NCI-H446 (cell line): ENCODE measurements around the gene PRSS57.

ENCODE experiments used
- DNase-seq, 2 experiments: peaks; one replicate each; lab custom pipeline; 2025; lab: John Stamatoyannopoulos, UW

The PRSS57 gene

DNA sequence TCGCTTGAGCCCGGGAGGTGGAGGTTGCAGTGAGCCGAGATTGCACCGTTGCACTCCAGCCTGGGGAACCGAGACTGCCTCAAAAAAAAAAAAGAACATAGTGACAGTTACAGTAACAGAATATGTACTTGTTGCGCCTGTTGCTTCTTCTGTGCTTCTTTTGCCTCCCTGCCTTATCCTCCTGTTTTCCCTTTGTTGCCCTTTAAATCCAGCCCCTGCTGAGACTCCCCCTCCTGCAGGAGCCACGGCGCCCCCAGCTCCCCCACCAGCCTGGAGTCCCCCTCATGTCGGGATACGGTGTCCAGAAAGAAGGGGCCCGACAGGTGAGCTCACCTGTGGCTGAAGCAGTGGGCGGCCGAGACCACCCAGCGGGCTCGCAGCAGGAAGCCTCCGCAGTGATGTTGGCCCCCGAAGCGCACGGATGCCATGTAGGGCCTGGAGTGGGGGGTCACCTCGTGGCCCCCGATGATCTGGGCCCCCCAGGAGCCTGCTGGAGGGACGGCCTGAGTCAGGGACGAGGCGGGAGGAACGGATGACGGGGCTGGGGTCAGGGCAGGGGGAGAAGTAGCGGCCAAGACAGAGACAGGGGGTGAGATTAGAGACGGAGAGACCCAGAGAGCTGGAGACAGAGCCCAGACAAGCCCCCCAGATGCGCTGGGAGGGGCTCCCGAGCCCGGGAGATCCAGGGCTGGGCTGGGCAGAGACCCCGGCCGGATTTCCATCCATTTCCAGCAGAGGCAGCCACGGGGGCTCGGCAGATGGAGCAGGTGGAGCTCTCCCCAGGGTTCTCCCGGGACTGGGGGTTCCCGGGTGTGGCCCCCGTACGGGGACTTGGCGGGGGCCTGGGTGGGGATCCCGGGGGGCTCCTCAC, 536 bp downstream of the PRSS57 start:
- no peak for DNase-seq

DNA sequence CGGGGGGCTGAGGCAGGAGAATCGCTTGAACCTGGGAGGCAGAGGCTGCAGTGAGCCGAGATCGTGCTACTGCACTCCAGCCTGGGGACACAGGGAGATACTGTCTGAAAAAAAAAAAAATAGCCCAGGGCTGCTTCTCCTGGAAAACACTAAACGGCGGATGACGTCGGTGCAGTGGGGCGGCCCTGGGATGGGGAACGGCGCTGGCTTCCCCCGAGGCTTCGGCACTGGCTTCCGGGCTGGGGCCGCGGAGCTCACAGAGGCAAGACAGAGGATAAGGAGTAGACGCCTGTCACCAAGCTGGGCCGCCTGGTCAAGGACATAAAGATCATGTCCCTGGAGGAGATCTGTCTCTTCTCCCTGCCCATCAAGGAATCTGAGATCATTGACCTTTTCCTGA, 5.0 kb downstream of the PRSS57 start:
- DNase-seq, result no peak

DNA sequence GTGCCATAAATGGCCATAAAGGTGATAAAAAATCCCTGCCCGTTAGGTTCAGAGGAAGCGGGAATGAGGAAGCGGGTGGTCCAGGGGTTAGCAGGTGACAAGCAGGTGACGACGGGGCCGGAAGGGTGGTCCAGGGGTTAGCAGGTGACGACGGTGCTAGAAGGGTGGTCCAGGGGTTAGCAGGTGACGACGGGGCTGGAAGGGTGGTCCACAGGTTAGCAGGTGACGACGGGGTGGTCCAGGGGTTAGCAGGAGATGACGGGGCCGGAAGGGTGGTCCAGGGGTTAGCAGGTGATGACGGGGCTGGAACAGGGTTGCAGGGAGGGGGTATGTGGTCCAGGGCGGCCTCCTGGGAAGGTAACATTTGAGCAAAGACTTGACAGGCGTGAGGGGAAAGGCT, 6.3 kb downstream of the PRSS57 start:
- no peak for DNase-seq

DNA sequence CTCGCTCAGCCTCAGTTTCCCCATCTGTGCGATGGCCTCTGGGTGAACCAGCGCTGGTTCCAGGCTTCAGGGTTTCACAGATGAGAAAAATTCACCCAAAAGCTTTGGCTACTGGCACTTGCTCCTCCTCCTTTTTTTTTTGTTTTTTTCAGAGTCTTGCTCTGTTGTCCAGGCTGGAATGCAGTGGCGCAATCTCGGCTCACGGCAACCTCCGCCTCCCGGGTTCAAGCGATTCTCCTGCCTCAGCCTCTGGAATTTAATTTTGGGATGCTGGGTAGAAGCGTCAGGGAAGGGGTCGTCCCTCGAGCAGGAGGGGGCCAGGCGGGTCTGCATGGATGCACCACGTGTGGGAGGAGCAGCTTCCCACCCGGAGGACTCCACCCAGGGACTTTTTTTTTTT, 7.0 kb downstream of the PRSS57 start:
- no peak for DNase-seq

DNA sequence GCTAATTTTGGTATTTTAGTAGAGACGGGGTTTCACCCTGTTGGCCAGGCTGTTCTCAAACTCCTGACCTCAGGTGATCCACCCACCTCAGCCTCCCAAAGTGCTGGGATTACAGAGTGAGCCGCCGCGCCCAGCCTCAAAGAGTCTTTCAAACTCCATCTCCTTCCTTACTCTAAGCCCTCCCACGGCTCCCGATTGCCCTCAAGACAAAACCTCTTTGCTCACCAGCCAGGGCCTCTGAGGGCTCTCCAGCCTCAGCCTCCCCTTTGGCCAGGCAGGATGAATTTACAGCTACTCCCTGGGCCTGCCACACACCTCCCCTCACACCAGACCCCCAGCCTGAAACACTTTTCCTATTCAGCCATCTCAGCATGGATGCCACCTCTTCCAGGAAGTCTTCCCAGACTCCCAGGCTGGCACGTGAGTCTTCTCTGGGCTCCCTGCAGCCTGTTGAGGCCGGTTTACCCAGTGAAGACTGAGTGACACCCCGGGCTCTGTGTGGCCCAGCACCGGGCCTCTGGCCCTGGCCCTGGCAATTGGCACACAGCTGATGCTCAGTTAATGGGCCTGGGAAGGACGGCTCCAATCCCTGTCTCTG, 7.6 kb downstream of the PRSS57 start:
- no peak for DNase-seq

DNA sequence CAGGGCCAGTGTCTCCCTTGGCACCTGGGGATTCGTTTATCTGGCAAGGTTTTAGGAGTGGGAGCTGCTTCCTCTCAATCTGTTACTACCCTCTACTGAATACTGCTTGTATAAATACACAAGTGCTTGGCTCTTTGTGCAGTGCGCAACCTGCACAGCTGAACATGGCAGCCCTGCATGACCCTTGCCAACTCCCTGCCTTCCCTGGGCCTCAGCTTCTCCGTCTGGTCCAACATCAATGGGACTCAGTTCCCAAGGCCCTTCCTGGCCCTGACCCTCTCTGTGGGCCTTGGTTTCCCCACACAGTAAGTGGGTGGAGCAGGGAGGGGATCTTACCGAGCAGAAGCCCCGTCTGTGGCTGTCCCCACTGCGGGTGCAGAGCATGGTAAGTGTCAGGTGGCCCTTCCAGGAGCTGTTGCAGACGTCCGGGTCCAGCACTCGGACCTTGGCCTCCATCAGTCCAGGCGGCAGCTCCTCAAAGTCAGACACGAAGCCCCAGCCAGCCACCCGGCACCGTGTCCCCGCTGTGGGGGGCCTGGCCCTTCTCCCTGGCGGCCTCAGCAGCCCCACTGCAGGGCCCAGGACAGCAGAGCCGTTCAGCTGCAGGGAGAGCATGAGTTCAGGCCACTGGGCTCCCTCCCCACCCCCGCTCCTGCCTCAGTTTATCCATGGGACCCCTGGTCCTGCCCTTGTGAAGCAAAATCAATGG, 8.5 kb downstream of the PRSS57 start:
- no peak for DNase-seq

DNA sequence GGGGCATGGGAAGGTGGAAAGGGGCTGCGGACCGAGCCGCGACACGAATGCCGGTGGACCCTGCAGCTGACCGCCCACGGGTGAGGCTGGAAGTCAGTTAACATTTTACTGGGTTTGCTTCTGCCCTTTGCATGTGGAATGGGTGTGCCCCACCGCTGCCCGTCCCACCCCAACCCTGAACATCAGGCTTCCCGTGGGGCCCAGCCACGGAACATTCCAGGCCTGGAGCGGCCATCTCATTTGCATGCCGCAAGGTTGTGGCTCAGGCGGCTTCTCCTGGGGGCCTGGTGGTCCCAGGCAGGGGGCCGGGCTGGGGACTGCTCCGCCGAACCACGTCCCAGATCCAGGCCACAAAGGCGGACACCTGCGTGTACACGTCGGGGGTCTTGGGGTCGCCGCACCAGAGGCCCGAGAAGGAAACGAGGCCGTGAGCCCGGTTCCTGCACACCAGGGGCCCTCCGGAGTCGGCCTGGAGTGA, 9.8 kb downstream of the PRSS57 start:
- no peak for DNase-seq

DNA sequence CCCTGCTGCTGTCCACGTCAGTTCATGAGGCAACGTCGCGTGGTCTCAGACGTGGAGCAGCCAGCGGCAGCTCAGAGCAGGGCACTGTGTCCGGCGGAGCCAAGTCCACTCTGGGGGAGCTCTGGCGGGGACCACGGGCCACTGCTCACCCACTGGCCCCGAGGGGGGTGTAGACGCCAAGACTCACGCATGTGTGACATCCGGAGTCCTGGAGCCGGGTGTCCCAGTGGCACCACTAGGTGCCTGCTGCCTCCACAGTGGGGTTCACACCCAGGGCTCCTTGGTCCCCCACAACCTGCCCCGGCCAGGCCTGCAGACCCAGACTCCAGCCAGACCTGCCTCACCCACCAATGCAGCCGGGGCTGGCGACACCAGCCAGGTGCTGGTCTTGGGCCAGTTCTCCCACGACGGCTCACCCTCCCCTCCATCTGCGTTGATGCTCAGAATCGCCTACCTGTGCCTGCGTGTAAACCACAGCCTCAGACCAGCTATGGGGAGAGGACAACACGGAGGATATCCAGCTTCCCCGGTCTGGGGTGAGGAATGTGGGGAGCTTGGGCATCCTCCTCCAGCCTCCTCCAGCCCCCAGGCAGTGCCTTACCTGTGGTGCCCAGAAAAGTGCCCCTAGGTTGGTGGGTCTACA, 12.5 kb downstream of the PRSS57 start:
- no peak for DNase-seq

DNA sequence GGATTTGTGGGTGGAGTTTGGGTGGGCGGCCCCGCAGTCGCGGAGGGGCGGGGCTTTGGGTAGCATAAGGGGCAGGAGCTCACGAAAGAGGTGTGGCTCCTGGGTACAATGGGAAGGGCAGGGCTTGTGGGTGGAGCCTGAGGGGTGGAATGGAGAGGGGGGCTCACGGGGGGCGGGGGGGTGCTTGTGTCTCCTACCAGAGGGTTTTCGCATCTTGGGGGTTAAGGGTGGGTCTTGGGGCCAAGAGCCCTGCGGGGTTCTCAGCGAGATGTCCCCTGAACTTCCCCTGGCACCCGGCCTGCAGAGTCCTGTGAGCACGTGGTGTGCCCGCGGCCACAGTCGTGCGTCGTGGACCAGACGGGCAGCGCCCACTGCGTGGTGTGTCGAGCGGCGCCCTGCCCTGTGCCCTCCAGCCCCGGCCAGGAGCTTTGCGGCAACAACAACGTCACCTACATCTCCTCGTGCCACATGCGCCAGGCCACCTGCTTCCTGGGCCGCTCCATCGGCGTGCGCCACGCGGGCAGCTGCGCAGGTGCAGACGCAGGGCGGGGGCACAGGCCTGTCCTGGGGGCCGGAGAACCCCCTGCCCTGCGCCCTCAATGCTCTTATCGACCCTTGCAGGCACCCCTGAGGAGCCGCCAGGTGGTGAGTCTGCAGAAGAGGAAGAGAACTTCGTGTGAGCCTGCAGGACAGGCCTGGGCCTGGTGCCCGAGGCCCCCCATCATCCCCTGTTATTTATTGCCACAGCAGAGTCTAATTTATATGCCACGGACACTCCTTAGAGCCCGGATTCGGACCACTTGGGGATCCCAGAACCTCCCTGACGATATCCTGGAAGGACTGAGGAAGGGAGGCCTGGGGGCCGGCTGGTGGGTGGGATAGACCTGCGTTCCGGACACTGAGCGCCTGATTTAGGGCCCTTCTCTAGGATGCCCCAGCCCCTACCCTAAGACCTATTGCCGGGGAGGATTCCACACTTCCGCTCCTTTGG, 13.9 kb downstream of the PRSS57 start:
- DNase-seq, result no peak

DNA sequence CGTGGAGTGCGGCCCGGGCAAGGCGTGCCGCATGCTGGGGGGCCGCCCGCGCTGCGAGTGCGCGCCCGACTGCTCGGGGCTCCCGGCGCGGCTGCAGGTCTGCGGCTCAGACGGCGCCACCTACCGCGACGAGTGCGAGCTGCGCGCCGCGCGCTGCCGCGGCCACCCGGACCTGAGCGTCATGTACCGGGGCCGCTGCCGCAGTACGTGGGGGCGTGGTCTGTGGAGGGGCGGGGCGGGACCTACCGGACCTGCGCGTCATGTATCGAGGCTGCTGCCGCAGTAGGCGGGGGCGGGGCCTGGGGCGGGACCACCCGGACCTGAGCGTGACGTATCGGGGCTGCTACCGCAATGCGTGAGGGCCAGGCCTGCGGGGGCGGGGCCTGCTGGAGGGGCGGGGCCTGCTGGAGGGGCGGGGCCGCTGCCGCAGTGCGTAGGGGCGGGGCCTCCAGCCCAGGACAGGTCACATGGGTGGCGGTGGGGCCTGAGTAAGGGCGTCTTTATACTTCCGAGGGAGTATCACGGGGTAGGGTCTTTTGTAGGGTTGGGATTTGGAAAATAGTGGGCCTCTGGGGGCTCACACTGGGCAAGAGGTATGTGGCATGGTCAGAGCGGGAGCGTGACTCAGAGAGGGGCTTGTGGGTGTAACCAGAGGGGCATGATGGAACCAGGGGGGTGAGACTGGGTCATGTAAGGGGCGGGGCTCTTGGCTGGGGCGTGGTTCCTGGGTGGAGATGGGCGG, 14.8 kb downstream of the PRSS57 start:
- peak; percentile 95 to 99 for DNase-seq

DNA sequence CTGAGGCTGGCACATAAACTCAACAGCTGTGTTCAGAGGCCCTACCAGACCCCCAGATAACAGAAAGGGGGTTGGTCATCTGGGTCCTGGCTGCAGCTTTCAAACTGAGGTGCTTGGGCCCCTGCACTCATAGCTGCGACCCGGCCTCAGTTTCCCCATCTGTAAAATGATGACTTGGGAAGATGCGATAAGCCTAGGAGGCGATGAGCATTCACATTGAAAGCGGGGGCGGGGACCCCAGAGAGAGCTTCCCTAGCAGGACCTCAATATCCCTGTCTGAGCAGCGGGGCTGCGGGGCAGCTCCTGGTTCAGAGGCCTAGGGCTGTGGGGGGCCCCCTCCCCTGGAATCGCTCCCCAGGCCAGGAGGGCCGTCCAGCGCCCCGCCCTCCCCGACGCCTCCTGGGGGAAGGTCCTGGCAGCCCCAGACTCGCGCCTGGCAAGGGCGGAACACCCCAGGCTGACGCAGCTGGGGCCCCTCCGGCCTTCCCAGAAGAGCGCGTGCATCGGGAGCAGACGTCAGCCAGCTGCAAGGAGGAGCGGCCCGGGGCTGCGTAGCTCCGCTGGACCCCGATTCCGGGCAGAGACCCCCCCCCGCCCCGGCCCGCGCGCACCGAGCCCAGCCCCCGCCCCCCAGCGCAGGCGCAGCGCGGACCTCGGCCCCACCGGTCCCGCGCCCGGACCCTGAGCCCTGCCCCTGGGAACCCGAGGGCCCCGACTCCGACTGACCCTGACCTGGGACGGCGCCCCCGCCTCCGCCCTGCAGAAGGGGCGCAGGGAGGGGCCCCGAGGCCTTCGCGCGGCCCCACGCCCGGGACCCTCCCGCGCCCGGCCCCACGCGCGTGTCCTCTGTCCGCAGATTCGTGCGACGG, 15.6 kb downstream of the PRSS57 start:
- peak; percentile 34 to 71 for DNase-seq

DNA sequence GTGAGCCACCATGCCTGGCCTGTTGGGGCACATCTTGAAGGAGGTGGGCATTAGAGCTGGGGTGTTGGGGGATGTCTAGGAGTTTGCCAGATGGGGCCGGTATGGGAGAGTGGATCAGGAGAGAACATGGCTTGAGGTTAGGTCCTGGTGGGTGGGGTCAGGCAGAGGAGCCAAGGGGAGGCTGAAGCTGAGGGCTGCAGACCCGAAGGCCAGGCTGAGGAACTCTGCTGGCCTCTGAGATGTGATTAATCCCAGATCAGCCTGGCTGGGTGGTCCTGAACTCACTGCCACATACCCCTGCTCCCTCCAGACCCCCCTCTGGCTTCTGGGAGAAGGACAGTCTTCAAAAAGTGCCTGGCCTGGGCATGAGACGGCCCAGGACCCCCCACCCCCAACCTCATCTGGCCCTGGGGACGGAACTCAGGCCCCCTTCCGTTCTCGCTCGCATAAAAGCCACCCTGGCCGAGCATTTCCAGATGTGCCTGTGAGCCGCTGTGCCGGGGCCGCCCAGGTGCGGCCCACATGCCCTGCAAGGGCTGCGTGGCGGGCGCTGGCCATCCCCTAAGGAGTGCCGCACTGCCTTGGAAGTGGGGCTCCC, 16.4 kb downstream of the PRSS57 start:
- no peak for DNase-seq

DNA sequence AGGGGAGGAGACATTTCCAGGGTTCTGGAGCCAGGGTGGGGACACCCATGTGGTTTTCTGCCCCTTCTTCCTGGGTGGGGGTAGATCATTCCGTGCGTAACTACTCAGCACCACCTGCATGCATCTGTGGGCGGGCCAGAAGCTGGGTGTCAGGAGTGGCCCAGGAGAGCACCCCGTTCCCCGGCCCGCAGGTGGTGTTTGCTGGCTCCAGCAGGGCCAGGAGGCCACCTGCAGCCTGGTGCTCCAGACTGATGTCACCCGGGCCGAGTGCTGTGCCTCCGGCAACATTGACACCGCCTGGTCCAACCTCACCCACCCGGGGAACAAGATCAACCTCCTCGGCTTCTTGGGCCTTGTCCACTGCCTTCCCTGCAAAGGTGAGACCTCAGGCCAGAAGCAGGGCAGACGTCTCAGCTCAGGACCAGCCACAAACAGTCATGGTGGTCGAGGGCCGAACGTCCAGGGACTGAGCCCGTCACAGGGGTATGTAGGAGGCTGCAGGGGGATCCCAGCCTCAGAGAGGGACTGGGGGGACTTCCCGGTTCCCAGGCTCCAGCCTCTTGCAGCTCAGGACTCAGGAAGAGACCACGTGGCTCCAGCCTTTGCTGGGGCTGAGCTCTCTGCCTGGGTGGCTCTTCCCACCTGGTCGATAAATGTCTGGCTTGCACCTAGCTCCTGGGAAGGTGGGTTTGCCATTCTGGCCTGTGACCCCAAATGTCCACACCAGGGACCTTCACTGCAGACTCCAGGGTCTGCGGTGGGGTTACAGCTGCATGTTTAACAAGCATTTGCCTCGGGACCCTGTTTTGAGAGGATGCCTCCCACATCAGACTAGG, 17.4 kb downstream of the PRSS57 start:
- no peak for DNase-seq

DNA sequence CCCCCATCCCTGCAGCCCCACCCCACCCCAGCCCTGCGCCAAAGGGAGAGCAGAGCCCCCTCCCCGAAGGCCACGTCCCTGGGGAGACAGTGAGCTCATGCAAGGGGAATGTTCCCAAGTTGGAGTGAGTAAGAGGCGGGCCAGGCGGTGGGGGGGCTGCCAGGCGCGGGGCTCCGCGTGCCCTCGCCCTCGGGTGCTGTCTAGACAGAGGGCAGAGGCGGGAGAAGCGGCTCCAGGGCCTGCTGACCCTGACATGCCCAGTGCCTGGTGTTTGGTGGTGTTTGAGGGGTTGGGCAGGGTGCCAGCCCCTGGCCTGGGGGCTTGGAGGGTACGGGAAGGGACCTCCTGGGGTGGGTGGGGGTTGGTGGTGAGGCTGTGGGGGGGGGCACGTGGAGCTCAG, 18.1 kb downstream of the PRSS57 start:
- DNase-seq, result peak in 1 of 2 experiments; percentile 51

DNA sequence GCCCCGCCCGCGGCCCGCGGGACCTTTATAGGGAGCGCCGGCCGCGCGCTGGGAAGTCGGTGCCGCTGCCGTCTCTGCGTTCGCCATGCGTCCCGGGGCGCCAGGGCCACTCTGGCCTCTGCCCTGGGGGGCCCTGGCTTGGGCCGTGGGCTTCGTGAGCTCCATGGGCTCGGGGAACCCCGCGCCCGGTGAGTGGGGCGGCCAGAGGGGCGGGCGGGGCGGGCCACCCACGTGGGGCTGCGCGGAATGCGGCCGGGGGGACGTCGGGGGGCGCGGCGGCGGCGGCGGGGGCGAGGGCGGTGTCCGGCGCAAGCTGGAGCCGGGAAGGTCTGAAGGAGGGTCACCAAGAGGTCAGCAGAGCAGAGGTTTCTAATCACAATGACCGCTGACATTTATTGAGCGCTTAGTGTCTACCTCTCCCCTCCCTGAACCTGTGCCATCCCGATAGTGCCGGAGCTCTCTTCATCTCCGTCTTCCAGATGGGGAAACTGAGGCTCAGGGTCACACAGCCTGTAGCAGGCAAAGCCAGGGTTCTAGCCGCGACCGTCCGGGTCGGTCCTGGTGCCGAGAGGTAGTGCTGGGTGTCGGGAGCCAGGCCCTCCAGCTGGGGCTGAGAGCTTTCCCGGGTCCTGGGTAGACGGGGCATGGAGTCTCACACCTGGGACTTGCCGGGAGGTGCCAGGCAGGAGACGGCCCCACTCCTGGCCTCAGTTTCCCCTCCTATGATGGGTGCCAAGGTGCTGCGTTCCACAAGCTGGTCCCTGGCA, 18.7 kb downstream of the PRSS57 start, which contains the start of gene FSTL3:
Gene FSTL3 (plus strand): TSS at position 54 of the 767 bp plus-strand sequence. CDS start 32 bp downstream, at position 86.
- no peak for DNase-seq

DNA sequence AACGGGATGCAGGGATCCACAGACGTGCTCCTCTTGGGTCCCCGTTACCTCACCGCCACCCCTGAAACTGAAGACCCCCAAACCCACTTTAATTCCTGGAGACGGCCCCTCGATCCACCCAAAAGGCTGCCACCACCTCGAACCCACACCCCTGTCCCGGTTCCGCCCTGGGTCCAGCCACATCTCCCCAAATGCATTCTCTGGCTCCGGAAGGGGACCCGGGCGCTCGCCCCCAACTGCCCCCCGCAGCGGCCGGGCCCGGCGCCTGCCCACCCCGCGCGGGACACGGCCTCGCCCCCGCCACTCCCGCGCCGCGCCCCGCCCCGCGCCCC, 19.3 kb downstream of the PRSS57 start:
- DNase-seq, result no peak
